ENCODE measurements around the gene PLXDC1.

PLXDC1 gene

DNA sequence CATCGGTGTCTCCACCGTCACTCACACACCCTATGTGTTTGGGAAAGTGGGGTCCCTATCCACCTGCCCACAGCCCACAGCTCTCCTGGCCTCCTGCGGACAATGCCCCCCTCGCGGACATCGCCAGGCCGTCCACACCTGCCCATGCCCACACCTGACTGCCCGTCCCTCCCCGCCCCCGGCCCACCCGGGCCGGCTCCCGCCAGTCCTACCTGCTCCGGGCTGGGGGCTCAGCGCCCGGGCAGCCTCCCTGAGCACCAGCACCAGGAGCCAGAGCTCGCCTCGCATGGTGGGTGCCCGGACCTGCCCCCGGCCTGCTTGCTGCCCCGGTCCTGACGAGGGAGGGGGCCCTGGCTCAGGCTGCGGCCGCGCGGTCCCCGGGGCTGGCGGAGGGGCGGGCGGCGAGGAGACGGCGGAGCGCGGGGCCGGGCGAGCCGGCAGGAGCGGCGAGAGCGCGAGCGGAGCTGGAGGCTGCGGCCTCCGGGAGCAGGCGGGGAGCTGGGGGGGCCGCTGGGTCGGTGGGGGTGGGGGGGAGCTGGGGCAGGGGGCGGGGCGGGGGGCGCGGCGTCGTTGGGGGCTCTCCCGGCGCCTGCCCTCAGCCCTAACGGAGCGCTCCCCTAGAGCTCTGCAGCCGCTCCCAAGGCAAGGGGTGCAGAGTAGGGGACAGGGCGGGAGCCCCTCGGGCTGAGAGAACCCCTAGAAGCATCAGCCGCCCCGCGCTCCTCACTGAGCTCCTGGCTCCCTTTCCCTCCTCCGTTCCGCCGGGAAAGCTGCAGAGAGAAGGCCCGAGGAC, at the start of gene PLXDC1:
Gene PLXDC1, minus strand, starts transcription at position 488 of the 793 bp plus-strand sequence. Its CDS starts 200 bp downstream, at position 288.
- DNase-seq: no peak

DNA sequence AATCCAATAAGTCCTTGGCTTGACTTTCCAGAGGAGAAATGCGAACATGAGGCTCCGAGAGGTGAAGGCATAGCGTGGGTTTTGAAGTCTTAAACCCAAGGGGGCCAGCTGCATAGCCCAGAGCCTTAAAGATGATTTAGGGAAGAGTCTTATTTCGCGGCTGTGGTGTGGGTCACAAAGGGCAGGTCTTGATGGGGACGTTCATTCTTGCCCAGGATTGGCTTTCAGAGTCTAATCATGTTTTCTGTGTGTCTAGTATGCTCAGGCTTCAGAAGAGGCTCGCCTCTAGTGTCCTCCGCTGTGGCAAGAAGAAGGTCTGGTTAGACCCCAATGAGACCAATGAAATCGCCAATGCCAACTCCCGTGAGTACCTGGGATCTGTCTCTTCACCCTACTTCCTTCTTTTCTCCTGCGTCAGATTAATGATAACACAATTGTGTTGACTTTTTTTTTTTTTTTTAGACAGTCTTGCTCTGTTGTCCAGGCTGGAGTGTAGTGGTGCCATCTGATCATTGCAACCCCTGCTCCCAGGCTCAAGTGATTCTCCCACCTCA, 49.6 kb upstream of the PLXDC1 start:
- DNase-seq: no peak

DNA sequence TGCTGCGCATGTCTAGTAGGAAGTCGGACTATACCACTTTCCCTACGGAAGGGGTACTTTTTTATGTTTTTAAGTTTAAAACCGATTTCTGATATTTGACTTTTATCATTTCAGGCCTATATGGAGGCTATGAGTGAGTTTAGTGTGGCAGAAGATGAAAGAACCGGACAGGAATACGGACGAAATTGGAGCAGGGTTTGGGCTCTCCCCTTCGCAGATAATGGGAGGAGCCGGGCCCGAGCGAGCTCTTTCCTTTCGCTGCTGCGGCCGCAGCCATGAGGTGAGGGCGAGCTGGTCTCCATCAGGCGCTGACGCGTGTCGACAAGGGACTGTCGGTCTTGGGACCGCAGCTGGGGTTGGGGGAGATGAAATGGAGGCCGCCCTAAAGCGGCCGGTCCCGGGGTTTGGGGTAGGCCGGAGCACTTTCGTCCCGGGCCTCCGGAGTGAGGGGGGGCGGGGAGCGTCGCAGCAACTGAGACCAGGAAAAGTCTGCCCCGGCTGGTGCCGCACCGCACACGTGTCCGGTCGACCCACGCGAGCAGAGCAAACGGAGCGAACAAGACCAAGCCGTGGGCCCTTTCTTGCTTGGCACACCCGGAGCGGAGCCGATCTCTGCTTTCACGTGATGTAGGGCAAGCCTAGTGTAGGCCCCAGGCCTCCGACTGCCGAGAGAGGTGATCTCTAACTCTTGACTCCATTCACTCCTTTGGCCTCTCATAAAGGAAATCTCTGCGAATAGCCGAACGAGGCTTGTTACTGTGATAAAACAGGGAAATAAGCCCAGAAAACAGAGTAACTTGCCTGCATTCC, 48.8 kb upstream of the PLXDC1 start, which contains the start of gene RPL19:
Gene RPL19, plus strand, starts transcription at position 214 of the 810 bp plus-strand sequence. Its CDS starts 62 bp downstream, at position 276.
- DNase-seq: peak; percentile 91

DNA sequence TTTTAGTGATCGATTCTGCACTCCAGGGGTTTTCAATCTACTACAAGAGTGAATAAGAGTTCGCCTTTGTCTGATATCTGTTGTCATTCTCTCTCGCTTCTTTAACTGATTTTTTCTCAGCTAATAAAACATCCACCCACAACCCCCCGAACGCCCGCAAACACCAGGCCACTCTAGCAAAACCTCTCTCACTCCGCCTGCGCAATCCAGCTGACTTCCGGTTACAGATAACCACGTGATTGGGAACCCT, 48.3 kb upstream of the PLXDC1 start:
- no peak for DNase-seq

DNA sequence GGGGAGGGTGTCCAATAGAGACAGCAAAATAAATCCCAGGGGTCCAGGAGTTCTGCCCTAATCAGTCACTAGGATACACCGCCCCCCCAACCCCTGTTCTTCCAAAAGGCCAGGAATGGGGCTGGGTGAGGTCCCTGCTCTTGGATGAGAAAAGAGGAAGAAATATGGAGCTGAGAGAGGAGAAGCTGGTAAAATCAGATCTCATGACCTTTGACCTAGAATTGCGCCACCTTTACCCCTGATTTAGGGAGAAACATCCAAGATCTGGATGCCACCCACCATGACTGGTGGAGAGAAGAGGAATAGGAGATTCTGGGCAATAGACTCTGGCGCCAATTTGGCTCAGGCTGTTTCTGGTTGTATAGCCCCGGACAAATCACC, 46.7 kb upstream of the PLXDC1 start:
- no peak for DNase-seq

DNA sequence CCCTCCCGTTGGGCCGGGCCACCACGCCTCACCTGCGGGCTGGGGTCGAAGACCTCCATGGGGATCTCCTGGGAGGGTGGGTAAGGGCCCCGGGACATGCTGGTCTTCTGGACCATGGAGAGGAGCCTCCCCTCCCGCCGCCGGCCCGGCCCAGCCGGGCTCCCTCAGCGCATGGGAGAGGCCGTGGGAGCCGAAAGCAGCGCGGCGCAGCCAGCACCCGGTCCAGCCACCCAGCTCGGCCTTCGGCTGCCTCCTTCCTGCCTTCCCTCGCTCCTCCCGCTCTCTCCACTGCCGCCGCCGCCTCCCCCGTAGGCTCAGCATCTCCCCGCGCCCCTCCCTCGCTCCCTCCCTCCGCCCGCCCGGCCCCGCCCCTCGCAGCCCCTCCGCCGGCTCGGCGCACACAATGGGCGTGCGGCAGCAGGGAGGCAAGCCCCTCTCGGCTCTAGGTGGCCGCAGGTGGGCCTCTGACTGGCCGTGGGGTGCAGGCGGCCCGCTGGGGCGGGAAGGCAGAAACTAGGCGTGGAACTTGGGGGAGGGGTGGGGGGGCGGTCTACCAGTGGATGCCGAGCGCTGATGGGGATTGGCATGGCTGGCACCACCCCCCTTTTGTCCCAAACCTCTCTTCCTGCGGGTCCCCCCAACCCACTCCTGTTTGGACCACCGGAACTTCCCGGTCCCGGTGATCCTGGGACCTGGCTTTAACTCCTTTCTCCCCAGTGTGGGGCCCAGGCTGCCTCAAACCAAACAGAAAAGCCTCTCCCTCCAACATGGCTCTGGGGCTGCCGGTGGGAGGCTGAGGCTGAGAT, 46.1 kb upstream of the PLXDC1 start, which contains the start of gene CACNB1:
Gene CACNB1, minus strand, starts transcription at position 290 of the 806 bp plus-strand sequence. Its CDS starts 174 bp downstream, at position 116.
- peak; percentile 72 for DNase-seq

DNA sequence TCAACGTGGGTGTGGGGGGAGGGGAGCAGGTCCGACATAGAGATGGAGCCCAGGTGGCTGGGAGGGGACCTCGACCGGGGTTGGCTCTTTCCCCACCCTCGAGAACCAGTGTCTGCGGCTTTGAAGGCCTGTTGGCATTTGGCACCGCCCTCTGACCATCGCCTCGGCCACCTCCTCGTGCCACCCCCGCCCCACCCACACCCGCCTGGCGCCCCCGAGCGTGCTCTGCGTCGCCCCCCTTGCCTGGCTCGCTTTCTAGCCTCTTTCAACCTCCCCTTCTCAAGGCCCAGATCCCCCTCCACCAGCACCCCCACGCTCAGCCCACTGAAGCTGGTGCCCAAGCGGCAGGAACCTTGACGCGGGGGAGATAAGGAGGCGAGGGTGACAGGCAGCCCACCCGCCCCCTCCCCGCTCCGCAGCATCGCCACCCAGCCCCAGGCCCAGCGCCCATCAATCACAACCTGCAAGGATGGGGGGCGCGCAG, 45.4 kb upstream of the PLXDC1 start:
- no peak for DNase-seq

DNA sequence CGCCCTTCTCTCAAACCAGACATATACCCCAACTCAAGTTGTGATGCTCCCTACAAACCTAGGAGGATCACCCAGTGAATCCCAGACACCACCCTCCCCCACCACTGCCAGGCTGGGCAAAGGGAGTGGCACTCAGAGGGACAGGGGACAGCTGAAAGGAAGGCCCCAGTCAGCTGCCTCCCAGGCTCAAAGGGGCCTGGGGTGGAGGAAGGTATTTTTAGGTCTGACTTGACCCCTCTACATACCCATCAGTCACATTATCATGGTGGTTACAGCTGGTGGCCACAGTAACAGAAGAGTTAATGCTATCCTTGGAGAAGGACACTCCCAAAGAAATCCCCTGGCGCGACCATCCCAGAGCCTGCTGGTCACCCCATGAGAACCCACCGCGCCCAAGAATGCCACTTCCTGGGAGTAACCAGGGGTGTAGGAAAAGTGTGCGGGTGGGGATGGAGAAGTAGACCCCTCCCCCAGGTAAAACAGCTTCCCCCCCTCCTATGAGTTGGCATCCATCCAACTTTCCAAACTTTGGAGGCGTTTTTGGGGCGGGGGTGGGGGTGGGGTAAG, 44.9 kb upstream of the PLXDC1 start:
- no peak for DNase-seq

DNA sequence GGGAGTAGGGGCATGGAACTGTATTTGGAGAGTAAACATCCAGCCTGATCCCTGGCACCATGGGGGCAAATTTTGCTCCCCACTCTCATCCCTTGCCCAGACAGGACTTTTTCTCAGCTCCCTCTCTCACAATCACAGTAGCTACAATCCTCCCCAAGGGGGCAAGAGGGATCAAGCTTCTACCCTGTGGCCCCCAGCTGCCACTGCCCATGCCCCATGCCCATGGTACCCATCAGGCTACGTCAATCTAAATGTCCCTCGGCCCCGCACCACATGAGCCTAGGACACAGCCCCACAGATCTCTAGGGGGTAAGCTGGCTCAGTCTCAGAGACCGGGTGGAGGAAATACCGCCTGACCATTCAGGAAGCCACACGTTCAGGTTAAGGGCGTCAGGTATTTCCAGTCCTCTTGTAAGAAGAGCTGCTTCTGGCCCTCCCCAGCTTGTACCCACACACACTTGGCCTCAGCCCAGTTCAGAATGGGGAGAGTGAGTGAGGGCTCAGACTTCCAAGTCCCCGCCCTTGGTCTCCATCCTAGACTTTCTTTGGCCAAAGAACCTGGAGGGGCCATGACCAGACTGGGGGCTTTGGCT, 44.2 kb upstream of the PLXDC1 start:
- no peak for DNase-seq

DNA sequence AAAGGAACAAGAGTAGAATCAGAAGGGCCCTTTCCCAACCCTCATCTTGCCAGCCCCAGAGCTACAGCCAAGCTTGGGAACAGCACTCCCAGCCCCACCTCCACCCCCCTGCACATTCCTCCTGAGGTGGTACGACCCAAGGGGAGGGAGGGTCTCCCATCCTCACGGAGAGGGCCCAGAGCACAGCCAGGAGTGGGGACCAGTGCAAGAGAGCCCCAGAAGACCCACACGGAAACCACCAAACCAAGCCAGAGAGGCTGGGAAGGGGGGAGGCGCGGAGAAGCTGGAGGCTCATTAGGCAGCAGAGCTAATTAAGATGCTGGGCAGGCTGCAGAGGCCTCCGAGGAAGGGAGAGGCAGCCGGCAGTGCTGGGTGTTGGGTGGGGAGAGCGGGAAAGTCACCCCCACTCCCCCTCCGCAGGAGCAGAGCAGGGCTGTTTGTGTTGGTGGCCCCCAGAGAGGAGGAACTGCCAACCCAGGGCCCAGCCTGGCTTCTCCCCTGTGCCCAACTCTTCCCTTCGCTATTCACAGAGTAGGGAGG, 43.6 kb upstream of the PLXDC1 start:
- DNase-seq: no peak

DNA sequence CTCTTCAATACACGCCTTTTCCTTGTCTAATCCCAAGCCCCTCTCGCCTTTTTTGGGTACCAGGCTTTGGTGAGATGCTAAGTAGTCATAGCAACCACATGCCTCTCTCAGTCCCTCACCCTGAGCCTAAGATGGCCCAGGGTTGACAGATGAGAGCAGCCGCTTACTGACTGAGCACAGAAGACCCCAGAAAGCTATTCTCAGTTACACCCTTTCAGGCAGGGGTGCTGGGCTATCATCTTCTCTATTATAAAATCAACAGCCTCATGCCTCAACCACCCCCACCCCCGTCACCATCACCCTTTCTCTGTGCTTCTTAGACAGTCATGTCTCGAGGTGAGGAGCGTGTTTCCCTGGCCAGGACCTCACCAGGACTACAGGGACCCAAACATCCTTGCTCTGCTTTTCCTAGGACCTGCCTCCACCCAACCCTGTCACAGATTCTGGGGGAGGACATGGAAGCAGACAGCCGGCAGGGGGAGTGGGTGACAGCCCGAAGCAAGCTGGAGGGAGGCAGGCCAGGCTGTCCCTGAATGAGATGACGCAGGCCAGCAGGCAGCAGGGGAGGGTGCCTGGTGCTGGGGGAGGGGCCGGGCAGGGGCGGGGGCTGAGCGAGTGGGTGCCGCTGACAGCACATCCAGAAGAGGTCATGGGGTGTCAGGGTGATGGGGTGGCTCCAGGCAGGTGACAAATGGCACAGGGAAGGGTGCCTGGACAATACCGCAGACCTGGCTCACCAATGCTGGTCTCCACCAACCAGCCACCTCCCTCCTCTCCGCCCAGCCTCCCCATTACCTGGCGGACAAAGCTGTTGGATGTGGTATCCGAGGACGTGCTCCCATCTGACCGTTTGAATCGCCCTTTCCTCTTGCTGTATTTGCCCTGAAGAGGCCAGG, 42.9 kb upstream of the PLXDC1 start:
- DNase-seq: no peak

DNA sequence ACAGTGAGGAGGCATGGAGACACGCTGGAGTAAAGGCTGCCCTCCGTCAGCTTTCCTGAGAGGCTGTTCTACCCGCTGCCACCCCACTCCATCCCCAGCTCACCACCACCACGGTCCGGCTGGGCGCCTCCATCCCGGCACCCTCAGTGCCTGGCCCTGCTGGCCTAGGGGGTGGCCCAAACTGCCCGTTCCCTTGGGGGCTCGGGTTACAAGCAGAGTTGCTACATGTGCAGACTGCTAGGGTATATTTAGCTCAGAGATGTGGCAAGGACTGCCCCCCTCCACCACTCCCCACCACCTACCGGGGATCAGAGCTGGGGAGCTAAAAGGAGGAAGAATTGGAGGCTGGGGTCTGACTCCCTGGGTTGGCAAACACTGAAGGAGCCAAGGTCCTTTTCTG, 41.9 kb upstream of the PLXDC1 start:
- DNase-seq: no peak

DNA sequence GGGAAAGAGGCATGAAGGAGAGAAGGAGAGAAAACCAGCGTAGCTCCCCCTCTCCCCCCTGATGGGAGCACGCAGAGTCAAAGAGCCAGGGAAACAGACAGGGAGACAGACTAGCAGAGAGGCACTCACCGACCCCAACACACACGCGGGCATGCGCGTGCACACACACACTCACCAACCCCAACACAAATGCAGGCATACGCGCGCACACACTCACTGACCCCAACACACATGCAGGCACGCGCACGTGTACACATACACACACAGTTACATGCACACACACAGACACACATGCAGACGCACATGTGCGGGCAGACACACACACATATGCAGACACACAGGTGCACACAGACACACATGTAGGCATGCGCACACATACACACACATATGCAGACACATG, 41.5 kb upstream of the PLXDC1 start:
- no peak for DNase-seq

DNA sequence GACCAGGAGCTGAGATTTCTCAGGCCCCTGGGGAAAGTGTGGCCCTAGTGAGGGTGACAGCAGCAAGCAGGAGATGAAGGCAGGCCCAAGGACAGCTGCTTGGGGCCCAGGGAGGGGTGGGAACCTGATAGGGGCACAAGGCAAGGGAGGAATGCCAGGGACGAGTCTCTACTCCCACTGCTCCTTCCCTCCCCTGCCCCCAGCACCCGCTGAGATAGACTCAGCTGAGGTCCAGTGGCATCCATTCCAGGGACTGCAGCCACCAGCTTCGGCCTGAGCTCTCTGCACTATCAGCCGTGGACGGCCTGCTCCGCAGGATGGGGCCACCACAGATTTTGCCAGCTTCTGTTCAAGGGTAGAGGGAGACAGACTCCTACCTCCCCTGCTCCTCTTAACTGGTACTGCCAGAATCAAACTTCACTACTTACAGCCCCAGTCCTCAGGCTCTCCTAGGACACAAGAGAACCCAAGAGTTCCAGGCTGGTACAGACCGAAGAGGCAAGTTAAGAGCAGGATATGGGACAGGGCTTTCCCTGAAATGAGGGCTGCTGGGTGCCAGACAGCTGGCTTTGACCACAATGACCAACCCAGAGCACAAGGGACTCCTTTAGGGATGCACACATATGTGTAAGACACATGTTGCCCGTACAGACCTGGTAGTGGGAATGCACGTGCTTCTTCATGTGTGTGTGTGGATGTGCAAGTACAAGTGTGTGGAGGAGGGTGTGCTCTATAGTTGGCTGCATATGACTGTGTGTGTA, 40.5 kb upstream of the PLXDC1 start:
- DNase-seq: no peak

DNA sequence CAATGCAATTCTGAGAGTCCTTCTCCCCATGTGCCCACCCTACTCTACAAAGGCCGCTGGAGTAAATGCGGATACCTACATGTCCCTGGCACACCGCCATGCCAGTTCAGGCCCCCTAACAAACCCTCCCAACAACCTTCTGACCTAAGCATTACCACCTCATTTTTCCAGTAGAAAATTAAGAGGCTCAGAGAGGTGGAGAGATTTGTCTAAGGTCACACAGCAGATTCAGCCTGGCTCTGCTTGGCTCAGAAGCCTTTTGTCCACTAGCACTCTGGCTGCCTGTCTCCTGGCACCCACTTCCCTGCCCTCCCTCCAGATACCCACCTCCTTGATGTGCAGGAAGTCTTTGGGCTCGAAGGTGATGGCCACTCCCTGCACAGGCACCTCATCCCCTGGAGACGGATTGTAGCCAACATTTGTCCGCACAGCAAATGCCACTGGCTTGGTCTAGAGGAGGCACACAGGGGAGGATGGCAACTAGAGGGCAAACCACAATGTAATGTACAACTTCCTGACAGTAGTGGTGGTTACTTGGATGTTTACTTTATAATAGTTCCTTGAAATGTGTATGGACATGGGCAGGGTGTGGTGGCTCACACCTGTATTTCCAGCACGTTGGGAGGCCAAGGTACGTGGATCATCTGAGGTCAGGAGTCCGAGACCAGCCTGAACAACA, 35.9 kb upstream of the PLXDC1 start:
- DNase-seq: no peak

DNA sequence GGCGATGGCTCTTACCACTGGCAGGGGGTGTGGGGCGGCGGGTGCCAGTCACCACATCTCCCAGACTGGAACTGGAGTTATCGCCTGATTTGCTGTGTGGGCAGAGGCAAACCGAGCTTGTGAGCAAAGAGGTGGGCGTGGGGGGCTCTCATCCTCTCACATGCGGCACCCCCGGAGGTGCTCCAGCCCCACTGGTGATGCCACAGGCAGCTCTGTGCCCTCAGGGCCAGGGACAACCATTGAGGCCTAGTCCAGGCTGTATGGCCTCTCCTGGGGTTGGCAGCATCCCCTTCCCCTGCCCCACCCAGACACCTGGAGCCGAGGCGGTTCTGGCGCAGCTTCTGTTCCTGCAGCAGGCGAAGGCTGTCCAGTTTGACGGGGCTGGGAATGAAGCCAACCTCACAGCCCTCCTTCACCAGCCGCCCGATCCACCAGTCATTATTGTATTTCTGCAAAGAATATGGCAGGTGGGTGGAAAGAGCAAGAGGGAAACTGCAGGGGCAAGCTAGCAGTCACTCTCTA, 35.1 kb upstream of the PLXDC1 start:
- DNase-seq: no peak

DNA sequence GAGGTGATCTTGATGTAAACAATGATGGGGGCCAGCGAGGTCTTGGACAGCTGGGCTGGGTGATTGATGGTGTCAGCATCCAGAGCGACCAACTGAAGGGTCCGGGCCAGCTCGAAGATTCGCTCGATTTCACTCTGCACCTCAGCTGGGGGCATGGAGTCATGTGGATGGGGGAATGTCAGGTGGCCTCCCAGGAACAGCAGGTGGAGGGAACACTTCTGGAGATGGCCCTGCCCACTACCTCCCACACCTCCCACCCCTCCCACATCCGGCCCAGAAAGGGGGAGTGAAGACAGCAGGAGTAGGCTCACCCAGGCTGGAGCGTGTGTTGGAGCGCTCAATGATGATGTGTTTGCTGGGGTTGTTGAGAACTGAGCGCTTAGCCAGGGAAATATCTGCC, 32.3 kb upstream of the PLXDC1 start:
- DNase-seq: no peak

DNA sequence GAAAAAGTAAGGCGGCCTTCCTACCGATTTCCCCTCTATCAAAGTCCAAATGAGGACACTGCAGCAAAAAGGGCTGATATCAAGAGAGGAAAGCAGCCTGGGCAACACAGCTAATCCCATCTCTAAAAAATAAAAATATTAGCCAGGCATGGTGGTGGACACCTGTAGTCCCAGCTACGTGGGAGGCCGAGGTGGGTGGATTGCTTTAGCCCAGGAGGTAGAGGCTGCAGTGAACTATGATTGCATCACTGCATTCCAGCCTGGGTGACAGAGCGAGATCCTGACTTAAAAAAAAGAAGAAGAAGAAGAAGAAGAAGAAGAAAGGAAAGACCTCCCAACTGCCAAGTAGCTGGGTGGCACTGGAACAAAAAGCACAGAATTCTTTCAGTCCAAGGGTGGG, 31.6 kb upstream of the PLXDC1 start:
- no peak for DNase-seq

DNA sequence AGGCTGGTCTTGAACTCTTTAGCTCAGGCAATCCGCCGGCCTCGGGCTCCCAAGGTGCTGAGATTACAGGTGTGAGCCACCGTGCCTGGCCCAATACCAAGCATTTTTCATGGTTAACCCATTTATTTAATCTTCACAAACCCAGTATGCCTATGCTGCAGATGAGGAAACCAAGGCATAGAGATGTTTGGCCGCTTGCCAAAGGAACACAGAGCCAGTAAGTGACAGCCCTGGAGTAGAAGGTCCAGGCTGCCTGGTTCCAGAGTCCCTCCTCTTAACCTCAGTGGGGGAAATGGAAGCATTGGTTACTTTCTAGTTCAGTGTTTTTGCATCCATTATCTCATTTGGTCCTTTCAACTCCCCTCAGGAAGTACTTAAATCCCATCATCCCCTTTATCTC, 29.9 kb upstream of the PLXDC1 start:
- DNase-seq: no peak
